ENCODE data around the gene CCDC188. TPM values are rescaled to one million over a fixed set of nuclear protein-coding genes. Genes with fewer than 3 reads are reported as not detected.

The CCDC188 gene
- total and polyA plus RNA-seq, 2 of the 8 experiments (the other 6 are each of a cell fraction or from before 2014, with no cell fraction given) = not detected

DNA sequence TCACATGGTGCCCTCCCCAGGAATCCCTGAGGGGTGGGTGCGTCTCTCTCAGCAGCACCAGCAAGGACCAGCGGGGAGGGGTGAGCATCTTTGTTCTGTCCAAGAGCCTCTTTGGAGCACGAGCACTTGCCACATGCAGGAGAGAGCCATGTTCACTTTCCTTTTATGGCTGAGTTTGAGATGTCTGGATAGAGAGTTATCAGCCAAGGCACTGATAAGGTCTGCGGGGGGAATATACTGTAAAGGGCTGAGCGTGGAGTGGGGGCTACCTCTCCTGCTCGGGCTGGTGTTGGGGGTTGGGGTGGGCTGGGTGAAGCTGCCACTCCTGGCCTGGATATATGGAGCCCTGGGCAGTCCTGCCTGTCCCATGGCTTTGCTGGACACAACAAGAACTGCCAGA is 34.9 kb upstream of the CCDC188 start:
- Histone ChIP-seq H3K4me1 (replicated peaks in 1 of 4; ENCODE audit: control insufficient read depth in 3 of 4, insufficient read depth in 4 of 4, low read length in 3 of 4) (peaks cover 0 to 4% (median 2%) of the 10 kb centered on the region in 4 experiments; a peak in 2 of 7 replicates), H4K91ac (replicated peaks; ENCODE audit: insufficient read length, low read length) (no peak overlapping the region), H2BK15ac (ENCODE audit: low read length) (no peak overlapping the region; the same call in 1 of the 2 replicates), H3K4me3 (ENCODE audit: extremely low read depth in 1 of 4, insufficient read depth in 2 of 4, low read depth in 3 of 4, low read length in 4 of 4) (no peak overlapping the region), H3K18ac (ENCODE audit: extremely low read depth, low read length) (no peak overlapping the region), H2AFZ (ENCODE audit: low read length) (no peak overlapping the region), H3K27ac (ENCODE audit: low read depth, low read length) (no peak overlapping the region), H3K23ac (ENCODE audit: insufficient read length) (no peak overlapping the region), H3K56ac (replicated peaks; ENCODE audit: insufficient read length, low read depth, low read length) (no peak overlapping the region), H4K8ac (ENCODE audit: extremely low read depth, insufficient read depth, low read length) (no peak overlapping the region), H4K20me1 (replicated peaks in 1 of 2; ENCODE audit: control insufficient read depth in 1 of 2, insufficient read depth in 2 of 2, low read length in 2 of 2) (peaks cover 0 to 2% of the 10 kb centered on the region in 2 experiments), H2BK120ac (replicated peaks; ENCODE audit: low read depth, low read length) (no peak overlapping the region), H3K4ac (replicated peaks; ENCODE audit: insufficient read length, low read depth, low read length) (no peak overlapping the region), H2BK5ac (ENCODE audit: low read depth, low read length) (no peak overlapping the region), H2AK5ac (ENCODE audit: low read depth, low read length) (no peak overlapping the region), H3K4me2 (ENCODE audit: insufficient read depth in 1 of 2, low read depth in 2 of 2, low read length in 2 of 2) (no peak overlapping the region), H4K5ac (ENCODE audit: insufficient read length, low read depth, low read length) (no peak overlapping the region), H3K9ac (replicated peaks in 1 of 4; ENCODE audit: extremely low read depth in 1 of 4, low read depth in 3 of 4, low read length in 3 of 4) (no peak overlapping the region), H2BK20ac (ENCODE audit: low read length) (no peak overlapping the region), H2BK12ac (ENCODE audit: low read depth, low read length) (no peak overlapping the region), H3K36me3 (ENCODE audit: control insufficient read depth in 2 of 4, insufficient read depth in 4 of 4, low read length in 3 of 4) (no peaks in the 10 kb centered on the region), H3K14ac (ENCODE audit: insufficient read length) (no peak overlapping the region), H3K27me3 (replicated peaks in 1 of 4; ENCODE audit: control insufficient read depth in 3 of 4, extremely low read depth in 1 of 4, insufficient read depth in 3 of 4, low read length in 3 of 4) (no peaks in the 10 kb centered on the region), H3K23me2 (ENCODE audit: low read depth, low read length) (no peaks in the 10 kb centered on the region), H3K79me1 (ENCODE audit: low read depth, low read length) (no peaks in the 10 kb centered on the region), H3K9me3 (ENCODE audit: insufficient read depth in 2 of 2, low read depth in 1 of 2, low read length in 1 of 2) (no peaks in the 10 kb centered on the region), H3K79me2 (ENCODE audit: control insufficient read depth in 1 of 2, insufficient read depth in 2 of 2, low read length in 2 of 2) (no peaks in the 10 kb centered on the region)
- ChIA-PET CTCF (ENCODE audit: partially characterized antibody) (interaction anchor here (1.1 to 3.0 kb wide), 21 partner anchors 8 to 100 kb away, joined by 3 to 22 read pairs (median 4); no protein-coding TSS in a partner anchor), POLR2A (ENCODE audit: partially characterized antibody) (no interaction called here)
- no peak for TF ChIP-seq EZH2 (IDR thresholded peaks at IDR 0.05; ENCODE audit: low read depth, low read length, severe bottlenecking)
- TF ChIP-seq TAF7 (optimal IDR thresholded peaks at IDR 0.05; ENCODE audit: borderline replicate concordance, low read depth, low read length) = no peak
- TF ChIP-seq PHF8 (conservative IDR thresholded peaks at IDR 0.05; ENCODE audit: low read depth, low read length) = no peak
- TF ChIP-seq SRF (IDR thresholded peaks at IDR 0.05; ENCODE audit: low read depth, low read length) = no peak
- TF ChIP-seq GABPA (IDR thresholded peaks at IDR 0.05; ENCODE audit: borderline replicate concordance, insufficient read depth, low read length) = no peak
- TF ChIP-seq POLR2A (IDR thresholded peaks at IDR 0.05; ENCODE audit: control extremely low read depth in 1 of 2, low read depth in 2 of 2, low read length in 2 of 2) = no peak
- TF ChIP-seq KDM1A (IDR thresholded peaks at IDR 0.05; ENCODE audit: borderline replicate concordance, low read length) = no peak
- no peak for TF ChIP-seq SIRT6 (IDR thresholded peaks at IDR 0.05; ENCODE audit: low read length)
- no peak for TF ChIP-seq KDM5A (IDR thresholded peaks at IDR 0.05; ENCODE audit: low read length)
- no peak for TF ChIP-seq CEBPB (IDR thresholded peaks at IDR 0.05; ENCODE audit: low read depth, low read length)
- FAIRE-seq (no peak), DNase-seq (ENCODE audit: low read depth in 1 of 2, low spot score in 2 of 2) (no peak)
- WGBS, 2 experiments (ENCODE audit: extremely low coverage in 1 of 2, insufficient coverage in 1 of 2, insufficient read length in 1 of 2, insufficient replicate concordance in 2 of 2, low coverage in 1 of 2, low lambda C conversion rate in 2 of 2, missing lambda C conversion rate in 1 of 2) = 90% methylated on average over 4 of the region's 6 CpGs; no CpG with 5 or more reads in 1 of the 2 experiments
